Epithelial cell of esophagus (primary cell): ENCODE measurements around the gene LLPH.
A peak's percentile ranks its signal among the peaks of the same experiment; 100 is the strongest.

Source experiments
- DNase-seq: peaks from one replicate; pipeline ENCODE4 v3.0.0; 2010; ENCODE audit warnings: low read depth
- H3K4me3 ChIP-seq: 2 replicates; pipeline ENCODE4 v1.5.1; 2011; ENCODE audit warnings: mild to moderate bottlenecking, low read length, control low read depth
- TF ChIP-seq, protein P1 (sequence below): IDR thresholded peaks from 2 replicates; pipeline ENCODE4 v1.5.1; 2011; ENCODE audit warnings: low read depth, mild to moderate bottlenecking, low read length, control low read depth, inconsistent platforms; ENCODE audit not compliant: insufficient read depth; ENCODE audit errors: missing control alignments

LLPH gene

DNA sequence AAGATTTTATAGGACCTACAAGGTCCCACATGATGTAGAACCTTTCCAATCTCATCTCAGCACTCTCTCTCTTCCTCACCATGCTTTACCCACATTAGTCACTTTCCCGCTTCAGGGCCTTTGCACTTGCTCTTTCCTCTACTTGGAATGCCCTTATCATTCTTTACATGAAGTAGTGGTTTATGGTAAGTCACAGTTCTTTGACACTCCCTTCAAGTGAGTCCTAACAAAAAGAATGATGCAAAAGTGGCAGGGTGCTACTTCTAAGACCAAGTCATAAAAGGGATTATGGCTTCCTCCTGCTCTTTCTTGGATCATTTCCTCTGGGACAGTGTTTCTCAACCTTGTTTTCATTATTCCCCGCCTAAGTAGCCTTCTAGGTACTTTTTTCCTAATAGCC lies 26.1 kb upstream of the LLPH start:
- no peak for DNase-seq
- TF ChIP-seq, protein P1, sequence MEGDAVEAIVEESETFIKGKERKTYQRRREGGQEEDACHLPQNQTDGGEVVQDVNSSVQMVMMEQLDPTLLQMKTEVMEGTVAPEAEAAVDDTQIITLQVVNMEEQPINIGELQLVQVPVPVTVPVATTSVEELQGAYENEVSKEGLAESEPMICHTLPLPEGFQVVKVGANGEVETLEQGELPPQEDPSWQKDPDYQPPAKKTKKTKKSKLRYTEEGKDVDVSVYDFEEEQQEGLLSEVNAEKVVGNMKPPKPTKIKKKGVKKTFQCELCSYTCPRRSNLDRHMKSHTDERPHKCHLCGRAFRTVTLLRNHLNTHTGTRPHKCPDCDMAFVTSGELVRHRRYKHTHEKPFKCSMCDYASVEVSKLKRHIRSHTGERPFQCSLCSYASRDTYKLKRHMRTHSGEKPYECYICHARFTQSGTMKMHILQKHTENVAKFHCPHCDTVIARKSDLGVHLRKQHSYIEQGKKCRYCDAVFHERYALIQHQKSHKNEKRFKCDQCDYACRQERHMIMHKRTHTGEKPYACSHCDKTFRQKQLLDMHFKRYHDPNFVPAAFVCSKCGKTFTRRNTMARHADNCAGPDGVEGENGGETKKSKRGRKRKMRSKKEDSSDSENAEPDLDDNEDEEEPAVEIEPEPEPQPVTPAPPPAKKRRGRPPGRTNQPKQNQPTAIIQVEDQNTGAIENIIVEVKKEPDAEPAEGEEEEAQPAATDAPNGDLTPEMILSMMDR, result no peak
- no peak overlapping the region for H3K4me3 ChIP-seq

GRCh38 chr12:66154776-66155175 lies 24.2 kb upstream of the LLPH start:
- no peak for DNase-seq
- TF ChIP-seq, protein P1, result no peak
- H3K4me3 ChIP-seq, result no peak overlapping the region

- DNase-seq, result peak; percentile 23
- TF ChIP-seq, protein P1, result no peak
- no peak overlapping the region for H3K4me3 ChIP-seq
These were observed 22.2 kb upstream of the LLPH start for GRCh38 chr12:66152732-66153131.

DNA sequence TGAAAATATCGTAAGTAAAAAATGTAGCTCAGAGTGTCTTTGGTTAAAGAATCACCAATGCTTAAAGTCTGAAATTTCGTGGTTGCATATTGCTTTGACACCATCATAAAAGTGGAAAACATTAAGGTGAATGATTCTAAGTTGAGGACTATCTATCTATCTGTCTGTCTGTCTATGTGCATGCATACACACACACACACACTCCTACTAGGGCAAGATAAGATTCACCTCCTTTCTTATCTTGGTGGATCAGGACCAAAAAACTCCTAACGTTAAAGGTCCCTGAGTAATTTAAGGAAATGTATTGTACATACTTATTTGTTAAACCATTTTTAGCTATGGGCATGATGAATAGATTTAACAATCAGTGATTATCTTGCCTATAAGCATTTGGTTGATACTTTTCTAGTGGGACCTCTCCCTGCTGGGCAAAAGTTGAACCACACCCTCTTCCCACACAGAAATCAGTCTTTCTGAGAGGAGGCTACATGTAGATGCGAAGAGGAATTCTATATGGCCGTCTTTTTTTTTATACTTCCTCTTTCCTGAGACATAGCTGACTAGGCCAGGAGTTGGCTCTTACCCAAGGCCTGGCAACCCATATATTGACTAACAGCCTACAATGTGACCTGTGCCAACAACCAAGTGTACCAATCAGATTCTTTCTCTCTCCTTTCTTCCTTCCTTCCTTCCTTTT lies 19.3 kb upstream of the LLPH start:
- DNase-seq, result peak; percentile 12
- no peak overlapping the region for H3K4me3 ChIP-seq
- TF ChIP-seq, protein P1, result peak; percentile 25

DNA sequence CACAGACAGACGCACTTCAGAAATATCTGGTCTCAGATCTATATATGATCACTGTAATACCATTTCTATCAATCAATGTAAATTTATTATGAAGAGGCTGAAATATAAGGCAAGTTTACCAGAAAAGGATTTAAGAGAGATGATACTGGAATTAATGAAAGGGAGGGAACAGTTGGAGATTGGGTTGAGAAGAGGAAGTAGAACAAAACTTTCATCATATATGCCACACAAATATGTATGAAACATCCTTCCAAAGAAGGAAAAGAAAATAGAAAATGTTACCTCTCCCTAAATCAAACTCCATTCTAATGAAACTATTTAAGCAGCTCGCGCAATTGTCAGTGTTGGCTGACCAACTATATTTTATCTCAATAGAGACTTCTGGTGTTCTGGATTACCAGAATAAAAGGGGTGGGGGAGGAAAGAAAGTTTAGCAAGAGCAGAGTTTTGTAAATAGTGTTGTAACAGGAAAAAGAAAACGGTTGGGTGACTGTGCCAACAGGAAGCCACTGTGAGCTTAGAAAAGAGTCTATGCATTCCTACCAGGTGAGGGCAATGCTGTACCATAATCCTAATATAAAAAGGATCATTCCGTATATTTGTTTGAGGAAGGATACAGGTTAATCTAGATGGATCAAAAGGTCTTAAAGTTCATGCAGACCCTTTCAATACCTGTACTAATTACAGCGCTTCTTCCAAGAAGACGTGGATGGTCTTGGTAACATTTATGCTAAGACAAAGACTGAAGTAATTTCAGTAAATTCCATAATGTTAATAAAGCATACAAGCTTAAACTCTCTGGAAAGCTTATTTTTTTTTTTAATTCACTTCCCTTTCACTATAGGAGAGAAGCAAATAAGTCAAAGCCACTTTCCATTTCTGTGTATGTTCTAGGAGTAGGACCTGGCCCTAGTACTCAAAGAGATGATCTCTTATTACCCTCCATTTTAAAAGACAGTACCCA lies 14.5 kb upstream of the LLPH start:
- TF ChIP-seq, protein P1, result peak; percentile 79
- no peak overlapping the region for H3K4me3 ChIP-seq
- DNase-seq, result peak; percentile 86

DNA sequence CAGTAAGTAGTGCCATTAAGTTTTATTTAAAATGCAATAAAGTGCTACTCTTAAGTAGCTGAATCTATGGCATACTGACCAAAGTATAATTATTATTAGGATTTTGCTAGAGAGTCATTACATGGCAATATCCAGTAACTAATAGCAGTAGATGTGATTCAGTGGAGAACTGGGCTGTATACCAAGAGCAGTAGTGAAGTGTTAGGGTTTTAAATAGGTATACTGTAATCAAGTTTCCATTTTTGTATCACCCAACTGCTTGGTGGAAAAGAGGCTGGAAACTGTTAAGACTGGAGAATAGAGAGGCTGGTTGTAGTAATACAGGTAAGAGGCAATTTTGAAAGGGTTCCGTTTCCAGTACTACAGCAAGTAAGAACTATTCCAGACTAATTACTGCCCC lies 13.3 kb upstream of the LLPH start:
- no peak for DNase-seq
- TF ChIP-seq, protein P1, result no peak
- H3K4me3 ChIP-seq, result no peak overlapping the region
